SK-N-SH treated with all-trans-retinoic acid at 6 μM for 48 hours (cell line): Measurements from ENCODE around the gene STRADB.
A peak's percentile ranks its signal among the peaks of the same experiment; 100 is the strongest.

Source experiments
- ATAC-seq: fragments of 200-7000 bp; cut with Tn5 transposase; 3 replicates; pipeline ENCODE4 v1.9.1; 2020; ENCODE audit warnings: mild to moderate bottlenecking, moderate library complexity
- ARNTL ChIP-seq: fragments of 450-650 bp; formaldehyde crosslinking; IDR thresholded peaks from 2 replicates; pipeline ENCODE4 v1.5.0; 2020; ENCODE audit warnings: low read depth, mild to moderate bottlenecking, moderate library complexity, borderline replicate concordance
- BACH2 ChIP-seq: fragments of 250-450 bp; sonication (Bioruptor Pico); IDR thresholded peaks from 2 replicates; pipeline ENCODE4 v1.9.0; 2021; ENCODE audit warnings: mild to moderate bottlenecking, borderline replicate concordance
- CREB5 ChIP-seq: fragments of 250-450 bp; sonication (Bioruptor Pico); IDR thresholded peaks from 2 replicates; pipeline ENCODE4 v1.5.1; 2020; ENCODE audit warnings: low read depth, mild to moderate bottlenecking, moderate library complexity
- CSDC2 ChIP-seq: fragments of 250-450 bp; sonication (Bioruptor Pico); IDR thresholded peaks from 2 replicates; pipeline ENCODE4 v1.5.0; 2020; ENCODE audit warnings: mild to moderate bottlenecking, moderate library complexity
- ESRRG ChIP-seq: fragments of 250-450 bp; sonication (Bioruptor Pico); IDR thresholded peaks from 2 replicates; pipeline ENCODE4 v1.6.1; 2021; ENCODE audit warnings: mild to moderate bottlenecking
- GLIS3 ChIP-seq: fragments of 250-450 bp; sonication (Bioruptor Pico); IDR thresholded peaks from 2 replicates; pipeline ENCODE4 v1.5.0; 2020; ENCODE audit warnings: mild to moderate bottlenecking, moderate library complexity
- ISL1 ChIP-seq: fragments of 250-450 bp; sonication (Bioruptor Pico); IDR thresholded peaks from 2 replicates; pipeline ENCODE4 v2.1.2; 2022; ENCODE audit warnings: mild to moderate bottlenecking, moderate library complexity
- OSR1 ChIP-seq: fragments of 250-450 bp; sonication (Bioruptor Pico); IDR thresholded peaks from 2 replicates; pipeline ENCODE4 v1.8.0; 2022; ENCODE audit warnings: moderate library complexity, mild to moderate bottlenecking, inconsistent platforms
- POU6F1 ChIP-seq: fragments of 250-450 bp; sonication (Bioruptor Pico); IDR thresholded peaks from 2 replicates; pipeline ENCODE4 v1.8.0; 2021; ENCODE audit warnings: low read depth, mild to moderate bottlenecking, moderate library complexity, borderline replicate concordance
- PPARA ChIP-seq: fragments of 250-450 bp; sonication (Bioruptor Pico); IDR thresholded peaks from 2 replicates; pipeline ENCODE4 v1.5.0; 2020; ENCODE audit warnings: mild to moderate bottlenecking, borderline replicate concordance
- SNAI2 ChIP-seq: fragments of 250-450 bp; sonication (Bioruptor Pico); IDR thresholded peaks from 2 replicates; pipeline ENCODE4 v1.5.0; 2020; ENCODE audit warnings: mild to moderate bottlenecking, moderate library complexity
- TCF4 ChIP-seq: fragments of 250-450 bp; sonication (Bioruptor Pico); IDR thresholded peaks from 2 replicates; pipeline ENCODE4 v1.8.0; 2021; ENCODE audit warnings: mild to moderate bottlenecking, moderate library complexity, borderline replicate concordance
- TSHZ2 ChIP-seq: fragments of 250-450 bp; sonication (Bioruptor Pico); IDR thresholded peaks from 2 replicates; pipeline ENCODE4 v1.5.0; 2020; ENCODE audit warnings: mild to moderate bottlenecking, moderate library complexity
- ZC3H10 ChIP-seq: fragments of 250-450 bp; sonication (Bioruptor Pico); IDR thresholded peaks from 2 replicates; pipeline ENCODE4 v1.5.1; 2021; ENCODE audit warnings: mild to moderate bottlenecking, moderate library complexity
- ZFP3 ChIP-seq: fragments of 250-450 bp; sonication (Bioruptor Pico); IDR thresholded peaks from 2 replicates; pipeline ENCODE4 v1.5.0; 2020; ENCODE audit warnings: mild to moderate bottlenecking, moderate library complexity
- ZFP30 ChIP-seq: fragments of 450-650 bp; formaldehyde crosslinking; IDR thresholded peaks from 2 replicates; pipeline ENCODE4 v1.5.0; 2022; ENCODE audit warnings: mild to moderate bottlenecking, moderate library complexity
- ZNF565 ChIP-seq: fragments of 450-650 bp; formaldehyde crosslinking; conservative IDR thresholded peaks from 2 replicates; pipeline ENCODE4 v1.5.0; 2020; ENCODE audit warnings: low read depth, mild to moderate bottlenecking, moderate library complexity
- ZNF70 ChIP-seq: fragments of 450-650 bp; formaldehyde crosslinking; IDR thresholded peaks from 2 replicates; pipeline ENCODE4 v1.5.0; 2020; ENCODE audit warnings: mild to moderate bottlenecking, moderate library complexity
- ZNF8 ChIP-seq: fragments of 450-650 bp; formaldehyde crosslinking; IDR thresholded peaks from 2 replicates; pipeline ENCODE4 v1.5.0; 2020; ENCODE audit warnings: mild to moderate bottlenecking, moderate library complexity
- TF ChIP-seq, protein P1 (sequence below): fragments of 250-450 bp; sonication (Bioruptor Pico); IDR thresholded peaks from 2 replicates; pipeline ENCODE4 v1.8.0; 2020; ENCODE audit warnings: mild to moderate bottlenecking, moderate library complexity, borderline replicate concordance
- TF ChIP-seq, protein P2 (sequence below): fragments of 250-450 bp; sonication (Bioruptor Pico); IDR thresholded peaks from 2 replicates; pipeline ENCODE4 v1.5.1; 2021; ENCODE audit warnings: mild to moderate bottlenecking, moderate library complexity

The STRADB gene

DNA sequence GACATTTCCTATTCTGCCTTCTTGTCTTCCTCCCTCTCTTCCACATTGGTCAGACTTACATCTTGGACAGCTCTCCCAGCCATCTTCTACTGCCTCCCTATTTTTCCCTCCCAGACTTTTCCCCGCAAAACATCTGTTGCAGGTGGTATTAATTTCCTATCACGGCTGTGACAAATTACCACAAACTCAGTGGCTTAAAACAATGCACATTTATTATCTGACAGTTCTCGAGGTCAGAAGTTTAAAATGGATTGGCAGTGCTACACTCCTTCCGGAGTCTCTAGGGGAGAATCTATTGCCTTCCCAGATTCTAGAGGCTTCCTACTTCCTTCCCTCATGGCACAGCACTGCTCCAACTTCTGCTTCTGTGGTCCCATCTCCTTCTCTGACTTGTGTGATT, 33.3 kb downstream of the STRADB start:
- TF ChIP-seq OSR1, result no peak
- no peak for TF ChIP-seq ZFP3 (CRISPR knock-in tag)
- TF ChIP-seq CSDC2 (CRISPR knock-in tag), result no peak
- no peak for TF ChIP-seq PPARA (CRISPR knock-in tag)
- no peak for TF ChIP-seq SNAI2
- TF ChIP-seq CREB5 (CRISPR knock-in tag), result no peak
- no peak for TF ChIP-seq ZNF8
- no peak for TF ChIP-seq ZNF565 (CRISPR knock-in tag)
- no peak for TF ChIP-seq ZNF70
- TF ChIP-seq ZFP30 (CRISPR knock-in tag), result no peak
- TF ChIP-seq ISL1 (CRISPR knock-in tag), result no peak
- TF ChIP-seq, protein P1, sequence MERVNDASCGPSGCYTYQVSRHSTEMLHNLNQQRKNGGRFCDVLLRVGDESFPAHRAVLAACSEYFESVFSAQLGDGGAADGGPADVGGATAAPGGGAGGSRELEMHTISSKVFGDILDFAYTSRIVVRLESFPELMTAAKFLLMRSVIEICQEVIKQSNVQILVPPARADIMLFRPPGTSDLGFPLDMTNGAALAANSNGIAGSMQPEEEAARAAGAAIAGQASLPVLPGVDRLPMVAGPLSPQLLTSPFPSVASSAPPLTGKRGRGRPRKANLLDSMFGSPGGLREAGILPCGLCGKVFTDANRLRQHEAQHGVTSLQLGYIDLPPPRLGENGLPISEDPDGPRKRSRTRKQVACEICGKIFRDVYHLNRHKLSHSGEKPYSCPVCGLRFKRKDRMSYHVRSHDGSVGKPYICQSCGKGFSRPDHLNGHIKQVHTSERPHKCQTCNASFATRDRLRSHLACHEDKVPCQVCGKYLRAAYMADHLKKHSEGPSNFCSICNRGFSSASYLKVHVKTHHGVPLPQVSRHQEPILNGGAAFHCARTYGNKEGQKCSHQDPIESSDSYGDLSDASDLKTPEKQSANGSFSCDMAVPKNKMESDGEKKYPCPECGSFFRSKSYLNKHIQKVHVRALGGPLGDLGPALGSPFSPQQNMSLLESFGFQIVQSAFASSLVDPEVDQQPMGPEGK, result no peak
- TF ChIP-seq BACH2 (CRISPR knock-in tag), result no peak
- TF ChIP-seq ZC3H10 (CRISPR knock-in tag), result no peak
- TF ChIP-seq POU6F1 (CRISPR knock-in tag), result no peak
- no peak for TF ChIP-seq ARNTL (CRISPR knock-in tag)
- TF ChIP-seq TCF4 (CRISPR knock-in tag), result no peak
- no peak for TF ChIP-seq TSHZ2 (CRISPR knock-in tag)
- TF ChIP-seq, protein P2, sequence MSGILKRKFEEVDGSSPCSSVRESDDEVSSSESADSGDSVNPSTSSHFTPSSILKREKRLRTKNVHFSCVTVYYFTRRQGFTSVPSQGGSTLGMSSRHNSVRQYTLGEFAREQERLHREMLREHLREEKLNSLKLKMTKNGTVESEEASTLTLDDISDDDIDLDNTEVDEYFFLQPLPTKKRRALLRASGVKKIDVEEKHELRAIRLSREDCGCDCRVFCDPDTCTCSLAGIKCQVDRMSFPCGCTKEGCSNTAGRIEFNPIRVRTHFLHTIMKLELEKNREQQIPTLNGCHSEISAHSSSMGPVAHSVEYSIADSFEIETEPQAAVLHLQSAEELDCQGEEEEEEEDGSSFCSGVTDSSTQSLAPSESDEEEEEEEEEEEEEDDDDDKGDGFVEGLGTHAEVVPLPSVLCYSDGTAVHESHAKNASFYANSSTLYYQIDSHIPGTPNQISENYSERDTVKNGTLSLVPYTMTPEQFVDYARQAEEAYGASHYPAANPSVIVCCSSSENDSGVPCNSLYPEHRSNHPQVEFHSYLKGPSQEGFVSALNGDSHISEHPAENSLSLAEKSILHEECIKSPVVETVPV, result no peak
- peak; percentile 62 for ATAC-seq

- TF ChIP-seq ZNF8 (no peak), ZFP3 (CRISPR knock-in tag) (no peak), PPARA (CRISPR knock-in tag) (no peak), GLIS3 (CRISPR knock-in tag) (no peak), ESRRG (CRISPR knock-in tag) (no peak), ZNF565 (CRISPR knock-in tag) (no peak)
- no peak for ATAC-seq
Observed at GRCh38 chr2:201490291-201490690, 38.8 kb downstream of the STRADB start.

GRCh38 chr2:201496785-201497184, 45.2 kb downstream of the STRADB start:
- no peak for ATAC-seq
- no peak for TF ChIP-seq ISL1 (CRISPR knock-in tag)
- TF ChIP-seq ESRRG (CRISPR knock-in tag), result no peak
- TF ChIP-seq TCF4 (CRISPR knock-in tag), result no peak
- no peak for TF ChIP-seq ZC3H10 (CRISPR knock-in tag)
- TF ChIP-seq ZNF565 (CRISPR knock-in tag), result no peak
- no peak for TF ChIP-seq ZNF70
